ENCODE measurements around the gene BAIAP2L2. TPM values are rescaled to one million over a fixed set of nuclear protein-coding genes. Genes with fewer than 3 reads are reported as not detected.

BAIAP2L2 gene
- total and polyA plus RNA-seq, 2 donors (not counting 1 experiment from before 2014, with no cell fraction given), result 0.16 to 0.83 TPM

- Histone ChIP-seq H4K20me1 (ENCODE audit: control insufficient read depth, extremely low read depth, insufficient read depth, low read length) (no peaks in the 10 kb centered on the region), H3K27ac (ENCODE audit: insufficient read depth, low read length) (no peak overlapping the region), H3K4me3 (replicated peaks in 1 of 4; ENCODE audit: control extremely low read depth in 1 of 4, insufficient read depth in 1 of 4, low read depth in 3 of 4, low read length in 4 of 4) (no peak overlapping the region), H3K9ac (ENCODE audit: insufficient read depth, low read length) (no peak overlapping the region), H3K9me3 (ENCODE audit: control insufficient read depth, insufficient read depth, low read depth, low read length) (no peaks in the 10 kb centered on the region), H3K4me2 (ENCODE audit: extremely low read depth, insufficient read depth, low read length) (no peak overlapping the region), H3K4me1 (ENCODE audit: control insufficient read depth, extremely low read depth, insufficient read depth, low read length) (peaks cover under 1% of the 10 kb centered on the region), H3K36me3 (ENCODE audit: control insufficient read depth, insufficient read depth, low read length) (no peaks in the 10 kb centered on the region), H3K27me3 (ENCODE audit: control insufficient read depth, insufficient read depth, low read length) (no peaks in the 10 kb centered on the region), H3K79me2 (ENCODE audit: control insufficient read depth, insufficient read depth, low read length) (no peaks in the 10 kb centered on the region), H2AFZ (ENCODE audit: low read length) (no peak overlapping the region)
- no peak for TF ChIP-seq EZH2 (IDR thresholded peaks at IDR 0.05; ENCODE audit: low read length, missing control alignments)
- no peak for TF ChIP-seq CTCF (conservative IDR thresholded peaks at IDR 0.05 in 1 of 2, IDR thresholded peaks at IDR 0.05 in 1 of 2; ENCODE audit: low read depth in 1 of 2, low read length in 2 of 2)
- DNase-seq (ENCODE audit: low read depth in 2 of 2), result no peak
Observed at GRCh38 chr22:38129856-38130255, 19.4 kb upstream of the BAIAP2L2 start.

GRCh38 chr22:38129021-38129420, 18.5 kb upstream of the BAIAP2L2 start:
- DNase-seq (ENCODE audit: low read depth in 2 of 2), result no peak
- Histone ChIP-seq H3K4me2 (ENCODE audit: extremely low read depth, insufficient read depth, low read length) (no peak overlapping the region), H2AFZ (ENCODE audit: low read length) (no peak overlapping the region), H4K20me1 (ENCODE audit: control insufficient read depth, extremely low read depth, insufficient read depth, low read length) (no peaks in the 10 kb centered on the region), H3K36me3 (ENCODE audit: control insufficient read depth, insufficient read depth, low read length) (no peaks in the 10 kb centered on the region), H3K4me1 (ENCODE audit: control insufficient read depth, extremely low read depth, insufficient read depth, low read length) (no peaks in the 10 kb centered on the region), H3K9ac (ENCODE audit: insufficient read depth, low read length) (no peak overlapping the region), H3K27ac (ENCODE audit: insufficient read depth, low read length) (no peak overlapping the region), H3K79me2 (ENCODE audit: control insufficient read depth, insufficient read depth, low read length) (no peaks in the 10 kb centered on the region), H3K9me3 (ENCODE audit: control insufficient read depth, insufficient read depth, low read depth, low read length) (no peaks in the 10 kb centered on the region), H3K4me3 (replicated peaks in 1 of 4; ENCODE audit: control extremely low read depth in 1 of 4, insufficient read depth in 1 of 4, low read depth in 3 of 4, low read length in 4 of 4) (no peak overlapping the region), H3K27me3 (ENCODE audit: control insufficient read depth, insufficient read depth, low read length) (no peaks in the 10 kb centered on the region)
- TF ChIP-seq EZH2 (IDR thresholded peaks at IDR 0.05; ENCODE audit: low read length, missing control alignments) (no peak), CTCF (conservative IDR thresholded peaks at IDR 0.05 in 1 of 2, IDR thresholded peaks at IDR 0.05 in 1 of 2; ENCODE audit: low read depth in 1 of 2, low read length in 2 of 2) (no peak)

GRCh38 chr22:38127869-38128268, 17.4 kb upstream of the BAIAP2L2 start:
- DNase-seq (ENCODE audit: low read depth in 2 of 2), result no peak
- Histone ChIP-seq H3K9ac (ENCODE audit: insufficient read depth, low read length) (no peak overlapping the region), H3K4me3 (replicated peaks in 1 of 4; ENCODE audit: control extremely low read depth in 1 of 4, insufficient read depth in 1 of 4, low read depth in 3 of 4, low read length in 4 of 4) (no peak overlapping the region), H3K27me3 (ENCODE audit: control insufficient read depth, insufficient read depth, low read length) (no peaks in the 10 kb centered on the region), H3K9me3 (ENCODE audit: control insufficient read depth, insufficient read depth, low read depth, low read length) (no peaks in the 10 kb centered on the region), H2AFZ (ENCODE audit: low read length) (no peak overlapping the region), H3K79me2 (ENCODE audit: control insufficient read depth, insufficient read depth, low read length) (no peaks in the 10 kb centered on the region), H3K36me3 (ENCODE audit: control insufficient read depth, insufficient read depth, low read length) (no peaks in the 10 kb centered on the region), H3K4me1 (ENCODE audit: control insufficient read depth, extremely low read depth, insufficient read depth, low read length) (no peaks in the 10 kb centered on the region), H4K20me1 (ENCODE audit: control insufficient read depth, extremely low read depth, insufficient read depth, low read length) (no peaks in the 10 kb centered on the region), H3K27ac (ENCODE audit: insufficient read depth, low read length) (no peak overlapping the region), H3K4me2 (ENCODE audit: extremely low read depth, insufficient read depth, low read length) (no peak overlapping the region)
- TF ChIP-seq CTCF (conservative IDR thresholded peaks at IDR 0.05 in 1 of 2, IDR thresholded peaks at IDR 0.05 in 1 of 2; ENCODE audit: low read depth in 1 of 2, low read length in 2 of 2), result no peak
- TF ChIP-seq EZH2 (IDR thresholded peaks at IDR 0.05; ENCODE audit: low read length, missing control alignments), result no peak

Data from fibroblast of lung (primary cell).